HL-60 (cell line): Measurements from ENCODE around the gene TENM3.

Experiments
- DNase-seq, 2 experiments: peaks; one replicate each; pipeline ENCODE4 v3.0.0-alpha.2; 2010 to 2020; ENCODE audit warnings: low read depth in 1 of 2, low spot score in 1 of 2
- H3K27ac ChIP-seq: fragments of 250-450 bp; sonication (Bioruptor Pico); replicated peaks from 2 replicates; pipeline ENCODE4 v1.5.1; 2020; ENCODE audit warnings: mild to moderate bottlenecking, moderate library complexity
- H3K27me3 ChIP-seq: fragments of 250-450 bp; sonication (Bioruptor Pico); 2 replicates; pipeline ENCODE4 v1.5.1; 2021; ENCODE audit warnings: mild to moderate bottlenecking, moderate library complexity; ENCODE audit not compliant: insufficient read depth, poor library complexity, severe bottlenecking
- H3K4me3 ChIP-seq: replicated peaks from 2 replicates; pipeline ENCODE4 v1.5.1; 2011; ENCODE audit warnings: mild to moderate bottlenecking, control low read depth, low read length; ENCODE audit not compliant: insufficient read depth
- GABPA ChIP-seq: IDR thresholded peaks from 2 replicates; pipeline ENCODE4 v1.6.1; 2012; ENCODE audit warnings: low read depth
- POLR2AphosphoS5 ChIP-seq: IDR thresholded peaks from 2 replicates; pipeline ENCODE4 v1.6.1; 2012; ENCODE audit warnings: low read depth
- SPI1 ChIP-seq: IDR thresholded peaks from 2 replicates; pipeline ENCODE4 v1.6.1; 2012; ENCODE audit warnings: low read depth, mild to moderate bottlenecking, borderline replicate concordance
- TF ChIP-seq, protein P1 (sequence below): IDR thresholded peaks from 2 replicates; pipeline ENCODE4 v1.6.1; 2012; ENCODE audit warnings: low read depth; ENCODE audit not compliant: insufficient replicate concordance
- TF ChIP-seq, protein P2 (sequence below): IDR thresholded peaks from one replicate; pipeline ENCODE4 v1.5.1; 2011; ENCODE audit warnings: low read length, control low read depth, inconsistent platforms; ENCODE audit not compliant: insufficient read depth

TENM3 gene

DNA sequence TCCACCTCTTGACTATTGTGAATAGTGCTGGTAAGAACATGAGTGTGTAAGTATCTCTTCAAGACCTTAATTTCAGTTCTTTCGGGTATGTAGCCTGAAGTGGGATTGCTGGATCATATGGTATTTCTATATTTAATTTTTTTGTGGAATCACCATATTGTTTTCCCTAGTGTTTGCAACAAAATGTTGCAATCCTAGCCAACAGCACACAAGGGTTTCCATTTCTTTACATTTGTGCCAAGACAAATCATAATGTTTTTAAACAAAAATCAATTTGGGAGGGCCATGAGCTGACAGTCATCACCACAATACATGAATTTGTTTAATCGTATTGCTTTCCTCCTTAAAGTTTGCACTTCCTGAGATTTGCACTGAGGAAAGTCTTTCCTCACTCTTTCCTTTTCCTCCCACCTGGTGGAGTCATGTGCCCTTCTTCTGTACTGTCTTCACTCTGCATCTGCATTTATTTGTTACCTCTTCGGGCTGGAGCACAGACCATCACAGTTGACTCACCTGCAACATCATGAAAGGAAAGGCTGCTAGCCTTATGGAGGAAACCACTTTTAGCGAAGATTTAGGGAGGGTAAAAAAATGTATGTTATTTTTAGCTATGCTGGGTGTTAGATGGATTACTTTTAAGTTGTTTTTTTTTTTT, 404.6 kb downstream of the TENM3 start:
- no peaks in the 10 kb centered on the region for H3K27me3 ChIP-seq
- no peak overlapping the region for H3K27ac ChIP-seq
- no peak overlapping the region for H3K4me3 ChIP-seq
- TF ChIP-seq, protein P1, sequence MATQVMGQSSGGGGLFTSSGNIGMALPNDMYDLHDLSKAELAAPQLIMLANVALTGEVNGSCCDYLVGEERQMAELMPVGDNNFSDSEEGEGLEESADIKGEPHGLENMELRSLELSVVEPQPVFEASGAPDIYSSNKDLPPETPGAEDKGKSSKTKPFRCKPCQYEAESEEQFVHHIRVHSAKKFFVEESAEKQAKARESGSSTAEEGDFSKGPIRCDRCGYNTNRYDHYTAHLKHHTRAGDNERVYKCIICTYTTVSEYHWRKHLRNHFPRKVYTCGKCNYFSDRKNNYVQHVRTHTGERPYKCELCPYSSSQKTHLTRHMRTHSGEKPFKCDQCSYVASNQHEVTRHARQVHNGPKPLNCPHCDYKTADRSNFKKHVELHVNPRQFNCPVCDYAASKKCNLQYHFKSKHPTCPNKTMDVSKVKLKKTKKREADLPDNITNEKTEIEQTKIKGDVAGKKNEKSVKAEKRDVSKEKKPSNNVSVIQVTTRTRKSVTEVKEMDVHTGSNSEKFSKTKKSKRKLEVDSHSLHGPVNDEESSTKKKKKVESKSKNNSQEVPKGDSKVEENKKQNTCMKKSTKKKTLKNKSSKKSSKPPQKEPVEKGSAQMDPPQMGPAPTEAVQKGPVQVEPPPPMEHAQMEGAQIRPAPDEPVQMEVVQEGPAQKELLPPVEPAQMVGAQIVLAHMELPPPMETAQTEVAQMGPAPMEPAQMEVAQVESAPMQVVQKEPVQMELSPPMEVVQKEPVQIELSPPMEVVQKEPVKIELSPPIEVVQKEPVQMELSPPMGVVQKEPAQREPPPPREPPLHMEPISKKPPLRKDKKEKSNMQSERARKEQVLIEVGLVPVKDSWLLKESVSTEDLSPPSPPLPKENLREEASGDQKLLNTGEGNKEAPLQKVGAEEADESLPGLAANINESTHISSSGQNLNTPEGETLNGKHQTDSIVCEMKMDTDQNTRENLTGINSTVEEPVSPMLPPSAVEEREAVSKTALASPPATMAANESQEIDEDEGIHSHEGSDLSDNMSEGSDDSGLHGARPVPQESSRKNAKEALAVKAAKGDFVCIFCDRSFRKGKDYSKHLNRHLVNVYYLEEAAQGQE: no peak
- DNase-seq: no peak

DNA sequence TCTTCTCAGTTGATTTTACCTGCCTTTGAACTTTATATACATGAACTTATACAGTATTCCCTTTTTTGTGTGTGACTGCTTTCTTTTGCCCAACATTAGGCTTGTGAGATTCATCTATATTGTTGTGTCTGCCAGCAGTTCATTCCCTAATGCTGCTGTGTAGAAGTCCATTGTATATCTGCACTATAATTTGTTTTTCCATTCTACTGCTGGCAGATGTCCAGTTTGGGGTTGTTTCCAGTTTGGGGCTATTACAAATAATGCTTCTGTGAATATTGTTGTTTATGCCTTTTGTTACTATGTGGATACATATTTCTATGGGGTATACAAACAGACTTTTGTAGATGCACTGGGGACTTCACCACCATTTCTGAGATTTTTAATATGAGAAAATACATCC, 405.6 kb downstream of the TENM3 start:
- DNase-seq: no peak
- Histone ChIP-seq H3K4me3 (no peak overlapping the region), H3K27me3 (no peaks in the 10 kb centered on the region), H3K27ac (no peak overlapping the region)
- TF ChIP-seq, protein P1: no peak
- TF ChIP-seq SPI1 (no peak), POLR2AphosphoS5 (no peak), GABPA (no peak)
- TF ChIP-seq, protein P2, sequence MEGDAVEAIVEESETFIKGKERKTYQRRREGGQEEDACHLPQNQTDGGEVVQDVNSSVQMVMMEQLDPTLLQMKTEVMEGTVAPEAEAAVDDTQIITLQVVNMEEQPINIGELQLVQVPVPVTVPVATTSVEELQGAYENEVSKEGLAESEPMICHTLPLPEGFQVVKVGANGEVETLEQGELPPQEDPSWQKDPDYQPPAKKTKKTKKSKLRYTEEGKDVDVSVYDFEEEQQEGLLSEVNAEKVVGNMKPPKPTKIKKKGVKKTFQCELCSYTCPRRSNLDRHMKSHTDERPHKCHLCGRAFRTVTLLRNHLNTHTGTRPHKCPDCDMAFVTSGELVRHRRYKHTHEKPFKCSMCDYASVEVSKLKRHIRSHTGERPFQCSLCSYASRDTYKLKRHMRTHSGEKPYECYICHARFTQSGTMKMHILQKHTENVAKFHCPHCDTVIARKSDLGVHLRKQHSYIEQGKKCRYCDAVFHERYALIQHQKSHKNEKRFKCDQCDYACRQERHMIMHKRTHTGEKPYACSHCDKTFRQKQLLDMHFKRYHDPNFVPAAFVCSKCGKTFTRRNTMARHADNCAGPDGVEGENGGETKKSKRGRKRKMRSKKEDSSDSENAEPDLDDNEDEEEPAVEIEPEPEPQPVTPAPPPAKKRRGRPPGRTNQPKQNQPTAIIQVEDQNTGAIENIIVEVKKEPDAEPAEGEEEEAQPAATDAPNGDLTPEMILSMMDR: no peak

DNA sequence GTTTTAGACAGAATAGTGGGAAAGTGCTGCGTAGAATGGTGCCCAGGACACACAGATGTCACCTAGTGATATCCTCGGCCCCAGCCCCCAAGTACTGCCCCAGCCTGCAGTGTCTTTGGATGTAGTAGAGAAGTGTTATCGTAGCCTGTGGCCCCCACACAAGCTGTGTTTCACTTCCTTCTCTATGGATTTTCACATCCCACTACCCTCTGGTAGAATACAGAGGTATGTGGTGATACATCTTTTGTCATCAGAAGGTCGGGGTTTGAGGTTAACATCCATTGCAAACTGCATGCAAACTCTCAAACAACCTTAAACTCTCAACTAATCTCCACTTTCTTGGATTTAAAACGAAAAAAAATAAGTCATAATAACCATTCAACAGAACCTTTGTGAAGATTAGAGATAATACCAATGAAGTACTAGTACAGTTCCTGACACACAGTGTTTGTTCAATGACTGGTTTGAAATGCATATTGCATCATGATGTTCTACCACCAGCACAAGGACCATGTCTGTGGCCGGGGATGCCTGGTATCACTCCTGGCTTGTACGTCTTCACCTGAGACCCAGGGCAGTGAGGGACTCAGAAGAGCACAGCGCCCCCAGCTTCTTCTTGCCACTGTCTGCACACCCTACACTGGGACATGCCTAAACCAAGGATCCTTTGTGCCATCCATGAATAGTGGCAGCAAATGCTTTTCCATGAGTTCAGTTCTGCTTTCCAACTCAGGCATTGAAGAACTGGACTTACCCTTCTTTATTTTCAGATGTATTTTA, 406.7 kb downstream of the TENM3 start:
- no peak for TF ChIP-seq GABPA
- no peak for TF ChIP-seq POLR2AphosphoS5
- TF ChIP-seq SPI1: no peak
- TF ChIP-seq, protein P2: no peak
- TF ChIP-seq, protein P1: no peak
- H3K27ac ChIP-seq: no peak overlapping the region
- no peak overlapping the region for H3K4me3 ChIP-seq
- no peak for DNase-seq
- H3K27me3 ChIP-seq: no peaks in the 10 kb centered on the region
